ENCODE data around the gene SYNPO.
A peak's percentile ranks its signal among the peaks of the same experiment; 100 is the strongest.

Gene SYNPO, protein sequence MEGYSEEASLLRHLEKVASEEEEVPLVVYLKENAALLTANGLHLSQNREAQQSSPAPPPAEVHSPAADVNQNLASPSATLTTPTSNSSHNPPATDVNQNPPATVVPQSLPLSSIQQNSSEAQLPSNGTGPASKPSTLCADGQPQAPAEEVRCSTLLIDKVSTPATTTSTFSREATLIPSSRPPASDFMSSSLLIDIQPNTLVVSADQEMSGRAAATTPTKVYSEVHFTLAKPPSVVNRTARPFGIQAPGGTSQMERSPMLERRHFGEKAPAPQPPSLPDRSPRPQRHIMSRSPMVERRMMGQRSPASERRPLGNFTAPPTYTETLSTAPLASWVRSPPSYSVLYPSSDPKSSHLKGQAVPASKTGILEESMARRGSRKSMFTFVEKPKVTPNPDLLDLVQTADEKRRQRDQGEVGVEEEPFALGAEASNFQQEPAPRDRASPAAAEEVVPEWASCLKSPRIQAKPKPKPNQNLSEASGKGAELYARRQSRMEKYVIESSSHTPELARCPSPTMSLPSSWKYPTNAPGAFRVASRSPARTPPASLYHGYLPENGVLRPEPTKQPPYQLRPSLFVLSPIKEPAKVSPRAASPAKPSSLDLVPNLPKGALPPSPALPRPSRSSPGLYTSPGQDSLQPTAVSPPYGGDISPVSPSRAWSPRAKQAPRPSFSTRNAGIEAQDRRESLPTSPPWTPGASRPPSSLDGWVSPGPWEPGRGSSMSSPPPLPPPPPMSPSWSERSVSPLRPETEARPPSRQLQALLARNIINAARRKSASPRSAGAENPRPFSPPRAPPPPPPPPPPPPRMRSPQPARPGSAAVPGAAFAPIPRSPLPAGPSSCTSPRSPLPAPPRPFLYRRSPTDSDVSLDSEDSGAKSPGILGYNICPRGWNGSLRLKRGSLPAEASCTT

DNA sequence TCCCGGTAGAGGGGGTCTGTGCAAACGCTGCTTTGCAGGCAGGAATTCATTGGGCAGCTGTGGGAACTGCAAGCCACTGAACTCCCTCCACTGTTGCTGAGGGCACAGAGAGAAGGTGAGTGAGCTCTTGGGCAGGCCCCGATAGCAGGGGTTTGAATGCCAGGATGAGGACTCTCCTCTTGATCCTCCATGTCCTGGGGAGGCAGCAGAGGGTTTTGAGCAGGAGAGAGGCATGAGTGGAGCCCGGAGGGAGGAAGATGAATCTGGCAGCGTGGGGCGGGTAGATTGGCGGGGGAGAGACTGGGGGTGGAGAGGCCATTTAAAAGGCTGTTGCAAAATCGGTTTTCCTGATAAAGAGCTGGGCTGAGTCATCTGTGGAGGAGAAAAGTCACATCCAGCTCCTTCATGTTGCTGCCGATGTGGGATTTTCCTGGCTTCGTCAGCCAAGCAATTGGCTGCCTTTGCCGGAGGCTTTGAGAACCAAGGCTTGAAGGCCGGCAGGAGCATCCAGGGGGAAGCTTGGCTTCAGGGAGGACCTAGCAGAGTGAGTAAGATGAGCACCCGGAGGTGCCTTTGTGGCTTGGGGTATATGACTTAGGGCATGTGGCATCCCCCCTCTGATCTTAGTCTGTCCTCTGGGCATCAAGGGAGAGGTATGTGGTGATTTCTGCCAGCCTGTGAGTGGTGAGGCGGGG is at the start of gene SYNPO:
TSS of gene SYNPO (plus strand) at position 350 of the 695 bp plus-strand sequence. CDS start 7,616 bp downstream, outside the sequence.
- H3K9me3 ChIP-seq (ENCODE audit: control insufficient read depth, low read length) = no peaks in the 10 kb centered on the region
- peaks cover 69% of the 10 kb centered on the region for H3K4me1 ChIP-seq (ENCODE audit: control insufficient read depth, insufficient read depth, low read length)
- H3K27me3 ChIP-seq (replicated peaks; ENCODE audit: control insufficient read depth, insufficient read depth, low read length) = no peaks in the 10 kb centered on the region
- DNase-seq (ENCODE audit: low read depth) = peak; percentile 92
- H3K36me3 ChIP-seq (ENCODE audit: control insufficient read depth, insufficient read depth, low read length, severe bottlenecking) = no peaks in the 10 kb centered on the region
- H3K4me3 ChIP-seq (ENCODE audit: low read length) = peak within 1 kb of the TSS; percentile 55
- H3K9ac ChIP-seq (ENCODE audit: low read length) = peak within 1 kb of the TSS; percentile 69

DNA sequence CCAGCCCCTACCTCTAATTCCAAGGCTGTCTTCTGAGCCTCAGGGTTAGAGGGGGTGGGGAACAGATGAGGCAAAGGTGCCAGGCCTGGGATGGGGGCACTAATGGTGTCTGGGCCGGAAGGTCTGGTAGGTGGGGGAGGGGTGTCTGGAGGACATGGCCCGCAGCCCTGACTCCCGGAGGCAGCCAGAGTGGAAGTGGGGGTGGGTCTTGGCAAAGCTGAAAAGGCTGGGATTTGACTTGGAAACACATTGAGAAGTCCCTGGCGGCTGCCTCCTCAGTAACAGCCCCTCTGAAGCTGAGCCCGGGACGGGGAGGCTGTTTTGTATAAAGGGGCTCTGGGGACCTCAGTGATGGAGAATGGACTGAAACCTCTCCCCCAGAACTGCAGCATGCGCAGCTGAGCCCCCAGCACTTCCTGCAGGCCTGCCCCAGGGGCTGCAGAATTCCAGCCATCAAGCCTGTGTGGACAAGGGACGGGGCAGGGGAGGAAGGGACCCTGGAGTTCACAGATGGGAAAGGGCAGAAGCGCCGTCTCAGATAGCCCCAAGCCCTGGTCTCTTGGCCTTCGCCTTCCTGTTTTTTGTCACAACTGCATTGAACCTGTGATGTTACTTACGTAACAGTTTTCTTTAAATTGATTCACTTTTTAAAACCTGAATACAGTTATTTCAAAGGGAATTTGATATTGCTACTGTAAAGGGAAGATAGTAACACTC is 49.3 kb upstream of the SYNPO start:
- no peak overlapping the region for H3K4me3 ChIP-seq (ENCODE audit: low read length)
- no peaks in the 10 kb centered on the region for H3K36me3 ChIP-seq (ENCODE audit: control insufficient read depth, insufficient read depth, low read length, severe bottlenecking)
- no peak overlapping the region for H3K9ac ChIP-seq (ENCODE audit: low read length)
- peaks cover 31% of the 10 kb centered on the region for H3K4me1 ChIP-seq (ENCODE audit: control insufficient read depth, insufficient read depth, low read length)
- DNase-seq (ENCODE audit: low read depth) = no peak
- H3K9me3 ChIP-seq (ENCODE audit: control insufficient read depth, low read length) = no peaks in the 10 kb centered on the region
- peaks cover 40% of the 10 kb centered on the region for H3K27me3 ChIP-seq (replicated peaks; ENCODE audit: control insufficient read depth, insufficient read depth, low read length)

DNA sequence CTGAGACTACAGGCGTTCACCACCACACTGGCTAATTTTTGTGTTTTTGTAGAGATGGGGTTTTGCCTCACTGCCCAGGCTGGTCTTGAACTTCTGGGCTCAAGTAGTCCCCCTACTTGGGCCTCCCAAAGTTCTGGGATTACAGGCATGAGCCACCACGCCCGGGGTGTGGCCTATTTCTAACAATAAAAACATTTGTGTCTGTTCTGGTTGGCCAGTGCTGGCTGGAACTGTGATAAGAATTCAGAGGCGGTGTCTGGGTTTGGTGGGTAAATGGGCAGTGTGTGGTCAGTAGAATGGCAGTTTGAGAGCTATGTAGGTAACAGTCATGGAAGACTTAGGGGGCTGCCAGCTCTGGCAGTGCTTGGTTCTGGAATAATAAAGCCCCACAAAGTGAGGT is 46.9 kb upstream of the SYNPO start:
- Histone ChIP-seq H3K9ac (ENCODE audit: low read length) (no peak overlapping the region), H3K4me1 (ENCODE audit: control insufficient read depth, insufficient read depth, low read length) (peaks cover 20% of the 10 kb centered on the region), H3K36me3 (ENCODE audit: control insufficient read depth, insufficient read depth, low read length, severe bottlenecking) (no peaks in the 10 kb centered on the region), H3K9me3 (ENCODE audit: control insufficient read depth, low read length) (no peaks in the 10 kb centered on the region), H3K27me3 (replicated peaks; ENCODE audit: control insufficient read depth, insufficient read depth, low read length) (peaks cover 28% of the 10 kb centered on the region), H3K4me3 (ENCODE audit: low read length) (no peak overlapping the region)
- DNase-seq (ENCODE audit: low read depth) = peak; percentile 35

DNA sequence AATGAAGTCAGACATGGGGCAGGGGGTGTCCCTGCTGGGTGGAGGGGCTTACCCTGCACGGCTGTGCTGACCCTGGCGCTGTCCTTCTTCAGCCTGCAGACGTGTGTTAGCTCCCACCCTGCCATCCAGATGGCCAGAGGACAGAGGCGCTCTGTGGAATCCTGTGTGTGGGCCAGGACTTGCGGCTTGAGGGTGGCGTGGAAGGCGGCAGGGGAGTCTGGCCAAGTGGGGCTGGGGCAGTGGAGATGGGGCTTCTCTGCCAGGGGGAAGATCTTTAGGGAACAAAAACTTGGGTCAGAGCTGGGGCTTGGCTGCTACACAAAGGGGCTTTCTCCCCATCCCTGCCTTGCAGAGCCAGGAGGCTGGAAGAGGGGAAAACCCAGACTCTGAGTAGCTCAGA is 46.5 kb upstream of the SYNPO start:
- no peaks in the 10 kb centered on the region for H3K36me3 ChIP-seq (ENCODE audit: control insufficient read depth, insufficient read depth, low read length, severe bottlenecking)
- H3K4me3 ChIP-seq (ENCODE audit: low read length) = no peak overlapping the region
- H3K27me3 ChIP-seq (replicated peaks; ENCODE audit: control insufficient read depth, insufficient read depth, low read length) = peaks cover 28% of the 10 kb centered on the region
- H3K4me1 ChIP-seq (ENCODE audit: control insufficient read depth, insufficient read depth, low read length) = peaks cover 20% of the 10 kb centered on the region
- DNase-seq (ENCODE audit: low read depth) = no peak
- H3K9me3 ChIP-seq (ENCODE audit: control insufficient read depth, low read length) = no peaks in the 10 kb centered on the region
- H3K9ac ChIP-seq (ENCODE audit: low read length) = no peak overlapping the region

DNA sequence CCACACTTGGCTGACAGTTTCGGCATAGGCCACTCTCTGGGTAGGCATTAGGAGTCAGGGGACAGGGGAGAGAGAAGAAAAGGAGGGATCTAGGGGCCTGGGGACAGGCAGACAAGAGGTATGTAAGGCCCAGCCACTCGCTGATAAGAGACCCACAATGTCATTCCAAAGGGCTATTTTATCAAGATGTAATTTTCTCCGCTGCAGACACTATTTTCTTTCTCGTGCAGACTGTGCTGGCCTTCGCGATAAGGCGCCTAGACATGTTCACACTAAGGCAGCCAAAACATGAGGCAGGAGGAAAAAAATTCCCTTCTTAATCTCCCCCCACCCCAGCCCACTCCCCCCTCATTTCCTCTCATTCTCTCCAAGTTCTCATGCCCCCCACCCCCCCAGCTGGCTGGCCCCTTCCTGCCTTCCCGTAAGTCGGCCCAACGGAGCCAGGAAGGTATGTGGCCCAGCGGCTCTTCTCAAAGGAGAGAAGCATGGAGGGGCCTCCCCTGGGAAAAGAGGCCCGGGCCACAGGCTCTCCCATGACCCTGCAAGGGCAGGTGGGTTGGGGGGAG is 44.9 kb upstream of the SYNPO start:
- Histone ChIP-seq H3K9ac (ENCODE audit: low read length) (no peak overlapping the region), H3K4me1 (ENCODE audit: control insufficient read depth, insufficient read depth, low read length) (peaks cover 8% of the 10 kb centered on the region)
- DNase-seq (ENCODE audit: low read depth) = no peak

DNA sequence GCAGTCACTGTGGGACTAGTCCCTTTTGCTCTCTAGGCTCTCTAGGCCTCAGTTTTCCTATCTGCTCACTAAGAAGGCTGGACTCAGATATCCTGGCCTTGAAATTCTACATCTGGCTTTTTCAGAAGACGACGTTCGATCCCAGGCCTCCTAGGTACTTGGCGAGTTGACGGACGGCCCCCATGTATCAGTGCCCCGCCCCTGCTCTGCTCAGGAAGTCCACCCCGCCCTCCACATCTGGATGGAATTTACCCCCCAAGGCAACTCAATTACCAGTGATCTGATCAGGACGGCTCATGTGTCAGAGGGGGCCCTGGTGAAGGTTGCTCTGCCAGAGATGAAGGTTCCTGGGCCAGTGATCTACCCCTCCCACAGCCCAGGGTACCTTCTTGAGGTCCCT is 44.1 kb upstream of the SYNPO start:
- DNase-seq (ENCODE audit: low read depth) = peak; percentile 47
- H3K4me1 ChIP-seq (ENCODE audit: control insufficient read depth, insufficient read depth, low read length) = no peaks in the 10 kb centered on the region
- peaks cover 32% of the 10 kb centered on the region for H3K27me3 ChIP-seq (replicated peaks; ENCODE audit: control insufficient read depth, insufficient read depth, low read length)
- H3K36me3 ChIP-seq (ENCODE audit: control insufficient read depth, insufficient read depth, low read length, severe bottlenecking) = no peaks in the 10 kb centered on the region
- no peak overlapping the region for H3K9ac ChIP-seq (ENCODE audit: low read length)
- no peak overlapping the region for H3K4me3 ChIP-seq (ENCODE audit: low read length)
- H3K9me3 ChIP-seq (ENCODE audit: control insufficient read depth, low read length) = no peaks in the 10 kb centered on the region

More for the DNA sequence above, 44.9 kb upstream of the SYNPO start:
- Histone ChIP-seq H3K4me3 (ENCODE audit: low read length) (no peak overlapping the region), H3K9me3 (ENCODE audit: control insufficient read depth, low read length) (no peaks in the 10 kb centered on the region), H3K36me3 (ENCODE audit: control insufficient read depth, insufficient read depth, low read length, severe bottlenecking) (no peaks in the 10 kb centered on the region), H3K27me3 (replicated peaks; ENCODE audit: control insufficient read depth, insufficient read depth, low read length) (peaks cover 35% of the 10 kb centered on the region)

DNA sequence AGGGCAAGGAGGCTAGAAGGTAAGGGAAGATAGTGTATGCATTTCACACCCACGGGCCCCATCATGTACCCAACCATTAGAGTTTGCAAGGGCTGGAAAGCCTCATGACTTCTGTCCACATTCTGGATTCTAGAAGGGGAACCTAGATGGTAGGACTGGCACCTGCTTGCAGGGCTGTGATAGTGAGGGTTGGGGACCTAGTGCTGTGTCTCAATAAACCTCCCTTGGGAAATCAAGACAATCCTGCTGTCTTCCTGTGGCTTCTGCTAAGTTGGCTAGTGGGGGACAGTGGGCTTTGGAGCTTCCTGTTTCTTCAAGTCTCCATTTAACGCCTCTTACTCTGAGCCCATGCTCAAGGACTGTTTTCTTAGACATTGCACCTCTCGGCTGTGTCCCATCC is 43.6 kb upstream of the SYNPO start:
- H3K4me3 ChIP-seq (ENCODE audit: low read length) = no peak overlapping the region
- no peak overlapping the region for H3K9ac ChIP-seq (ENCODE audit: low read length)
- H3K27me3 ChIP-seq (replicated peaks; ENCODE audit: control insufficient read depth, insufficient read depth, low read length) = peaks cover 31% of the 10 kb centered on the region
- no peaks in the 10 kb centered on the region for H3K36me3 ChIP-seq (ENCODE audit: control insufficient read depth, insufficient read depth, low read length, severe bottlenecking)
- no peaks in the 10 kb centered on the region for H3K9me3 ChIP-seq (ENCODE audit: control insufficient read depth, low read length)
- no peaks in the 10 kb centered on the region for H3K4me1 ChIP-seq (ENCODE audit: control insufficient read depth, insufficient read depth, low read length)
- no peak for DNase-seq (ENCODE audit: low read depth)

DNA sequence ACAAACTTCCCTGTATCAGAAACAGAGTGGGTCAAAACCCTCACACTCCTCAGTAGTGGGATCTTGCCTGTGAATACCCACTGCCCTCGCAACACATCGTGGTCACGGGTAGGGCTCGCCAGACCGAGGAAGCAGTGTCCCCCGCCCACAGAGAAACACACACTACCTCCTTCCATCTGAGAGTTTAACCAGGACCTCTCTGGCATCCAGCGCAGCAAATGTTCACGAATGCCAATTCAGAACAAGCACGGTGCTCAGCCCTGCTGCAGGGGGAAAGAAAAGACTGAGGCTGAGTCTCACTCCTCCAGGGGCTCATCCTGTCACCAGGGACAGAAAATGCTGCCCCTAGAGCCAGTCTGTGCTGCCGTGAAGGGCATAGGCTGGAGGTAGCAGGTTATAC is 42.5 kb upstream of the SYNPO start:
- H3K36me3 ChIP-seq (ENCODE audit: control insufficient read depth, insufficient read depth, low read length, severe bottlenecking) = no peaks in the 10 kb centered on the region
- H3K9ac ChIP-seq (ENCODE audit: low read length) = no peak overlapping the region
- H3K9me3 ChIP-seq (ENCODE audit: control insufficient read depth, low read length) = no peaks in the 10 kb centered on the region
- no peak overlapping the region for H3K4me3 ChIP-seq (ENCODE audit: low read length)
- peaks cover 22% of the 10 kb centered on the region for H3K27me3 ChIP-seq (replicated peaks; ENCODE audit: control insufficient read depth, insufficient read depth, low read length)
- no peaks in the 10 kb centered on the region for H3K4me1 ChIP-seq (ENCODE audit: control insufficient read depth, insufficient read depth, low read length)
- no peak for DNase-seq (ENCODE audit: low read depth)

DNA sequence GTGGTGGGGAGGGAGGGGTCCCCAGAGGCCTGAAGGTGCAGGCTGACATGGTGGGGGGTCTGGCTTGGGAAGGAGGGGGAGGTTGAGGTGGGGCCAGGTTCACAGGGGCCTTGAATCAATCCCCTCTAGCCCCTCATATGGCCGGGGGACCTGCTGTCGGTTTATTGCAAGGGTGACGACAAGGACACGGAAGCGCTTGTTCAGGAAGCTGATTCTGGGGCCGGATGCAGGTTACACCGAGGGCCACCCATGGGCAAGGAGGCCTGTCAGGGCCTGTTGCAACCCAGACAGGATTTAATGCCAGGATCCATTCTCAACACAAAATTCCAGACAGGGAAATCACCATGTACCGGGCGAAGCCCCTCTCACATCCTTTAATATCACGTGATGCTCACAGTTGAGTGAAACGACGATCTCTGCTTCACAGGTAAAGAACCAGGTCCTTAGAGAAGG is 41.6 kb upstream of the SYNPO start:
- no peak for DNase-seq (ENCODE audit: low read depth)
- Histone ChIP-seq H3K9me3 (ENCODE audit: control insufficient read depth, low read length) (no peaks in the 10 kb centered on the region), H3K4me3 (ENCODE audit: low read length) (no peak overlapping the region), H3K27me3 (replicated peaks; ENCODE audit: control insufficient read depth, insufficient read depth, low read length) (peaks cover 16% of the 10 kb centered on the region), H3K36me3 (ENCODE audit: control insufficient read depth, insufficient read depth, low read length, severe bottlenecking) (no peaks in the 10 kb centered on the region), H3K4me1 (ENCODE audit: control insufficient read depth, insufficient read depth, low read length) (no peaks in the 10 kb centered on the region), H3K9ac (ENCODE audit: low read length) (no peak overlapping the region)

DNA sequence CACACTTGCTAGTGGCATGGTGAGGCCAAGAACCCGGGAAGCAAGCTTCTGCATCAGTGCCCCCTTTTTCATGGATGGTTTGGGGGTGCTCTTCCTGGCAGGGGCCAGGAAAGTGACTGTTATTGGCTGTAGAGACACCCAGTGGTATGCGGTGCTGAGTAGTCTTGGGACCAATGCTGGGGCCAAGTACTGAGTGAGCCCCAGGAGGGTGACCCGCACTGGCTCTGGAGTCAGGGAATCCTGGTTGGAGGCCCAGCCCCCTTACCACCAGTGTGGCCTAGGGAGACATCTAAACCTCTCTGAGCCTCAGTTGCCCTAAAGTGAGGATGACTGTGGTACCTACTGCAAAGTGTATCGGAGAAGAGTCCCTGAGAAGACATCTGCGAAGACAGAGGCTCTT is 41.2 kb upstream of the SYNPO start:
- H3K9ac ChIP-seq (ENCODE audit: low read length) = no peak overlapping the region
- H3K27me3 ChIP-seq (replicated peaks; ENCODE audit: control insufficient read depth, insufficient read depth, low read length) = peaks cover 12% of the 10 kb centered on the region
- no peak for DNase-seq (ENCODE audit: low read depth)
- H3K36me3 ChIP-seq (ENCODE audit: control insufficient read depth, insufficient read depth, low read length, severe bottlenecking) = no peaks in the 10 kb centered on the region
- no peak overlapping the region for H3K4me3 ChIP-seq (ENCODE audit: low read length)
- no peaks in the 10 kb centered on the region for H3K4me1 ChIP-seq (ENCODE audit: control insufficient read depth, insufficient read depth, low read length)
- no peaks in the 10 kb centered on the region for H3K9me3 ChIP-seq (ENCODE audit: control insufficient read depth, low read length)
